ENCODE results near the gene CNTN4.

Gene CNTN4

DNA sequence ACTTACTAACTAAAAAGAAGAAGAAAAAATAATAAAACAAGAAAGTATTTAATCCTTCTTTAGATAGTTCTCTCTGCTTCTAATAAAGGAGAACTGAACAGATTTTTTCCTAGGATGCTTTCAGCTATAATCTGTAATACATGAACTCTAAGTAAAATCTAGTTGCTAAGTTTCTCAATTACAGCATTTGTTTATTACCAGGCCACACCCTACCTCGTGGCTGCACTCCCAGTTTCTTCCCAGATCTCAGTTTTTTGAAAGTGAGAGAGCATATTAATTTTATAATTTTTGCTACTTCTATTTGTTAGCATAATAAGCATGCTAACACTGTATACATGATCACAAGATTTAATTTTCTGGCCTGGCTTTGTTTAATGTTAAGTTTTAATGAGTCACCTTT lies 753.2 kb downstream of the CNTN4 start:
- H3K9ac ChIP-seq (ENCODE audit: insufficient read length) = no peak overlapping the region
- no peak overlapping the region for H3K27ac ChIP-seq
- TF ChIP-seq POLR2AphosphoS5 (IDR thresholded peaks at IDR 0.05; ENCODE audit: borderline replicate concordance, low read depth, low read length) (no peak), FOXP2 (optimal IDR thresholded peaks at IDR 0.05; ENCODE audit: control extremely low read depth, extremely low read length, insufficient read depth) (no peak), EZH2 (IDR thresholded peaks at IDR 0.05) (no peak)
- H3K9me3 ChIP-seq (ENCODE audit: low read depth, low read length) = no peaks in the 10 kb centered on the region
- DNase-seq (ENCODE audit: low read depth, low spot score) = no peak
- H3K4me3 ChIP-seq = no peak overlapping the region
- no peaks in the 10 kb centered on the region for H3K36me3 ChIP-seq (ENCODE audit: insufficient read depth, low read length)

DNA sequence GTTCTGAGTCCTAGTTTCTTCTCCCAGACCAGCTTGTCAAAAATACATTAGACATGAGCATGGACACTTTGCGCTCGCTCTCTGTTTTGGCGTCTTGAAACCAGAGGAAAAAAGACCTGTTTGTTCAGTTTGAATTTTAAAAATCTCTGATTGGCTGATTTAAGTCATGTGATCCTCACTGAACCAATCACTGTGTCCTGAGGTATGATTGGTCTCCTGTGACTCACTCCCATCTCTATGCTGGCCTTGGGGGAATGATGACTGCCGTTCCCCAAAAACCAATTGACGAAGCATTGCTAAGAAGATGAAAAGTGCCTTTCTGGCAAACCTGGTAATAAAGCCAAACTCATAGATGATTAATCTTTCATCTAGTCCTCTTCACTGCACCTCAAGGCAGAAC lies 755.0 kb downstream of the CNTN4 start:
- Histone ChIP-seq H3K36me3 (ENCODE audit: insufficient read depth, low read length) (no peaks in the 10 kb centered on the region), H3K9me3 (ENCODE audit: low read depth, low read length) (no peaks in the 10 kb centered on the region), H3K27ac (no peak overlapping the region), H3K4me3 (no peak overlapping the region), H3K9ac (ENCODE audit: insufficient read length) (no peak overlapping the region)
- TF ChIP-seq EZH2 (IDR thresholded peaks at IDR 0.05) = no peak
- TF ChIP-seq FOXP2 (optimal IDR thresholded peaks at IDR 0.05; ENCODE audit: control extremely low read depth, extremely low read length, insufficient read depth) = no peak
- no peak for TF ChIP-seq POLR2AphosphoS5 (IDR thresholded peaks at IDR 0.05; ENCODE audit: borderline replicate concordance, low read depth, low read length)
- DNase-seq (ENCODE audit: low read depth, low spot score) = no peak

DNA sequence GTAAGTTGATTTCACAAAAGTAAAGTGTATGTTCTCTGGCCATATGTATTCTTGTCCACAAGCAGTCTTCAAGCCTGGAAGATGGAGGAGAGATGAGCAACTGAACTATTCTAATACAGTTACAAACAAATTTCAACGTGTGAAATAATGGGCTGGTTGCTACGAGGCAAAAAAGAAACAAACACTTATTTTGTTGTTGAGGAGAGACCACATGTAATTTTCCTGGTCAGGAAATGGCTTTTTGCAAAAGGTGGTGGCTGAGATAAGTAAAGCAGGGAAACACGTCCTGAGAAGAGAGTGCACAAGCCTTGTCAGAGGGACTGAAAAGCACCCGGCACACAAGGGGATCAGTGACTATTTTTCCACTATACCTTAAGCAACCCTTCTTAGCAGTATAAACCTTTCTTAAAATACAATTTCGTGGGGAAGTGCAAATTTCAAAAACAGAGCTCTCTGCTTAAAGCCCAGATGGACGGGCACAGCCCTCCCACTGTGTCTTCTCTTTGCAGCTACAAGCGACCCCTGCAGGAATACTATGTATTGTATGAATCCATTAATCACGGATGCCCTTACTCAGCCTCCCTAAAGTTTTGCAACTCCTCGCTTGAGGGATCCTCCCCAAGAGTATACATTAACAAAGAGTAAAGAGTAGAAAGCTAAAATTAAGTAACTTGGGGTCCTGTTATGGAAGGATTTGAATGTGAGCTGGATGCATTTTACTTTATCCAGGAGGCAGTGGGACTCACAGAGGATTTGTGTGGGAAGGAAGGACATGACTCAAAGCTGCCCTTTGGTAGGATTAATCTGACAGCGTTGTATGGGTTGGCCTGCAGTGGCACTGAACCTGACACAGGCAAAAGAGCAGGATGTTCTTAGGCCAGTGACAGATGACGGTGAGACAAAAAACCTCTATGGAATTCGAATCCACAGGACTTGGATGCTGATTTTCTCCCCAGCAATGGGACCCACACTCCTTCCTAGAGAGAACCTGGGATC lies 757.8 kb downstream of the CNTN4 start:
- TF ChIP-seq FOXP2 (optimal IDR thresholded peaks at IDR 0.05; ENCODE audit: control extremely low read depth, extremely low read length, insufficient read depth) = no peak
- no peak for TF ChIP-seq POLR2AphosphoS5 (IDR thresholded peaks at IDR 0.05; ENCODE audit: borderline replicate concordance, low read depth, low read length)
- no peak for TF ChIP-seq EZH2 (IDR thresholded peaks at IDR 0.05)
- Histone ChIP-seq H3K9ac (ENCODE audit: insufficient read length) (no peak overlapping the region), H3K9me3 (ENCODE audit: low read depth, low read length) (no peaks in the 10 kb centered on the region), H3K27ac (no peak overlapping the region), H3K36me3 (ENCODE audit: insufficient read depth, low read length) (no peaks in the 10 kb centered on the region), H3K4me3 (no peak overlapping the region)
- no peak for DNase-seq (ENCODE audit: low read depth, low spot score)

DNA sequence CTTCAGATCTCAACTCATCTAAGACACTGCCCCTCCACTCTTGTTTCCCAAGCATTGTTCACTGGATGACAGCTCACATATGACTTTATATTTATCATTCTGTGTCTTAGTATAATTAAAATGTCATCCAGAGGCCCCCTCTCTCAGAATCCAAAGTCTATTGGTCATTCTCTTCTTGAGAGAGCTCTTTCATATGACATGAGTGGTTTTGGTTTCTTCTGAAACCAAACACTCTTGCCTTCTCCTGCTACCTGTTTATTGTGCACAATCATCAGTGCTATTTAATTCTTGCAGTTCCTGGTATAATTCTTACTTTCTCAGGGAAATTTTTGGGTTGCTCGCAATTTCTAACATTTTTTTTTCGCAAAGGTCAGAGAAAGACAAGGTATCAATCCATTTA lies 762.0 kb downstream of the CNTN4 start:
- H3K9ac ChIP-seq (ENCODE audit: insufficient read length) = no peak overlapping the region
- no peak for TF ChIP-seq EZH2 (IDR thresholded peaks at IDR 0.05)
- no peak overlapping the region for H3K27ac ChIP-seq
- H3K9me3 ChIP-seq (ENCODE audit: low read depth, low read length) = no peaks in the 10 kb centered on the region
- H3K36me3 ChIP-seq (ENCODE audit: insufficient read depth, low read length) = no peaks in the 10 kb centered on the region
- no peak overlapping the region for H3K4me3 ChIP-seq
- no peak for DNase-seq (ENCODE audit: low read depth, low spot score)

DNA sequence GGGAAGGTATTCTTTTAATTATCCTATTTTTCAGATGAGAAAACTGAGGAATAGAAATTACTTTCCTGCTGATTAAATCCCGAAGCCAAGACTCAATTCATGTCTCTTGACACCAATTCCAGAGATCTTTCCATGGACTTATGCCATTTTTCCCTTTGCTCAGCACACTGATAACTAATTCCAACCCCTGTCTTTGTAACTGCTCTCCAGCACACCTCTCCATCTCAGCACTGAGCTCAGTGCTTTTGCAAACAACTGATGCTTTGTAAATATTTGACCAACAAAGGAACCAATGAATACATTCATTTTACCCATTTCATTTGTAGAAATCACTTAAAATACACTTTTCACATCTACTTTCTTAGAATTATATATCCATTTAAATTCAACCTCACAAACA lies 762.5 kb downstream of the CNTN4 start:
- no peak for DNase-seq (ENCODE audit: low read depth, low spot score)
- no peak for TF ChIP-seq FOXP2 (optimal IDR thresholded peaks at IDR 0.05; ENCODE audit: control extremely low read depth, extremely low read length, insufficient read depth)
- TF ChIP-seq EZH2 (IDR thresholded peaks at IDR 0.05) = no peak
- no peak for TF ChIP-seq POLR2AphosphoS5 (IDR thresholded peaks at IDR 0.05; ENCODE audit: borderline replicate concordance, low read depth, low read length)
- no peak overlapping the region for H3K4me3 ChIP-seq
- H3K9ac ChIP-seq (ENCODE audit: insufficient read length) = no peak overlapping the region
- no peak overlapping the region for H3K27ac ChIP-seq
- H3K9me3 ChIP-seq (ENCODE audit: low read depth, low read length) = no peaks in the 10 kb centered on the region
- H3K36me3 ChIP-seq (ENCODE audit: insufficient read depth, low read length) = no peaks in the 10 kb centered on the region

DNA sequence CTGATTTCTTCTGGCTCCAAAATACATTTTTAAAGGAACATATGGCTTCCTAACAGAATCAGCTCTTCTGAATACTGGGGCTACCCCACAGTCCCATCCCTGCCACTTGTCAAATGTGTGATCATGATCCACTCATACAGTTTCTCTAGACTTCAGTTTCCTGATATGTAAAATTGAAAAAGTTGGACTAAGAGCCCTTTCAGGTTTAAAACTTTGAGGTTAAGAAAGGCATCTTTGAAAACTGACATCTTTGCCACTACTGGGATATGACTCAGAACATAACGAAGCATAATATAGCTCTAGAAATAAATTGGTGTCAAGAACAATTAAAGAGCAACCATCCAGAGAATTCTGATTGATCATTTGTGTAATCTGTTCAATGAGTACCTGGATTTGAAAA lies 763.3 kb downstream of the CNTN4 start:
- H3K27ac ChIP-seq = no peak overlapping the region
- no peak overlapping the region for H3K4me3 ChIP-seq
- H3K9ac ChIP-seq (ENCODE audit: insufficient read length) = no peak overlapping the region
- no peaks in the 10 kb centered on the region for H3K36me3 ChIP-seq (ENCODE audit: insufficient read depth, low read length)
- no peaks in the 10 kb centered on the region for H3K9me3 ChIP-seq (ENCODE audit: low read depth, low read length)
- DNase-seq (ENCODE audit: low read depth, low spot score) = no peak
- no peak for TF ChIP-seq EZH2 (IDR thresholded peaks at IDR 0.05)
- no peak for TF ChIP-seq POLR2AphosphoS5 (IDR thresholded peaks at IDR 0.05; ENCODE audit: borderline replicate concordance, low read depth, low read length)
- TF ChIP-seq FOXP2 (optimal IDR thresholded peaks at IDR 0.05; ENCODE audit: control extremely low read depth, extremely low read length, insufficient read depth) = no peak

DNA sequence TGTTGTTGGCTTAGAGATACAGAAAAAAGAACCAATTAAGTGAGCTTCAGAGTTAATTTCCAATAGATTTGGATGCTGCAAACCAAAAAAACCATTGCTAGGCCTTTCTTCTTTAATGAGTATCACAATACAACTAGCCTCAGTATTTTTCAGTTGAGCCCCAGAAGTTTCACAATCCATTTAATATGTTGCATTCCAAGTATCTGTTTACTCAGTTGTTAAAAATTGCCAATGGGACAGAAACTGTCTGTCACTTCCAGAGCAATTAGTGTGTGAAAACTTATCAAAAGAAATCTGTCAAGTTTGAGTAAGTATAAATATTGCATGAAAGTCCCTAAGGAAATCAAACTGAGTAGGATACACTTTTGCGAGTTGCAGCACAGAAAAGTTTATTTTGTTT lies 763.7 kb downstream of the CNTN4 start:
- H3K36me3 ChIP-seq (ENCODE audit: insufficient read depth, low read length) = no peaks in the 10 kb centered on the region
- H3K9ac ChIP-seq (ENCODE audit: insufficient read length) = no peak overlapping the region
- TF ChIP-seq POLR2AphosphoS5 (IDR thresholded peaks at IDR 0.05; ENCODE audit: borderline replicate concordance, low read depth, low read length) (no peak), EZH2 (IDR thresholded peaks at IDR 0.05) (no peak), FOXP2 (optimal IDR thresholded peaks at IDR 0.05; ENCODE audit: control extremely low read depth, extremely low read length, insufficient read depth) (no peak)
- no peak overlapping the region for H3K4me3 ChIP-seq
- DNase-seq (ENCODE audit: low read depth, low spot score) = no peak
- H3K9me3 ChIP-seq (ENCODE audit: low read depth, low read length) = no peaks in the 10 kb centered on the region
- H3K27ac ChIP-seq = no peak overlapping the region

DNA sequence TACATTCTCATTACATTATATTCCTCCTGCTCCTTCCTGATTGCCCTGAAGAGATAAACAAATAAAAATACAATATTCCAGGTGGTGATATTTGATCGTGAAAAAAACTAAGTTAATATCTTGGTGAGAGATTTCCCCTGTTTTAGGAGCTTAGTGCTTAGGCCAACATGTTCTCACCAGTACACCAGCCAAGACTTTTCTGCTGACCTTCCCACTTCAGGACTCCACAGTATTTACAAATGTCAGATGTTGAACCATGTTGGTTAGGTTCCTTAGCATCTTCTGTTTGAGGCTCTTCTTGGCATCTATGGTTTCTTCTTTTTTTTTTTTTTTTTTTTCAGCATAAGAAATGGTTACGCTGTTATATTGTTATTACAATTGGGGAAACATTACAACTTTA lies 764.5 kb downstream of the CNTN4 start:
- TF ChIP-seq POLR2AphosphoS5 (IDR thresholded peaks at IDR 0.05; ENCODE audit: borderline replicate concordance, low read depth, low read length) (no peak), EZH2 (IDR thresholded peaks at IDR 0.05) (no peak), FOXP2 (optimal IDR thresholded peaks at IDR 0.05; ENCODE audit: control extremely low read depth, extremely low read length, insufficient read depth) (no peak)
- no peaks in the 10 kb centered on the region for H3K36me3 ChIP-seq (ENCODE audit: insufficient read depth, low read length)
- no peaks in the 10 kb centered on the region for H3K9me3 ChIP-seq (ENCODE audit: low read depth, low read length)
- no peak overlapping the region for H3K27ac ChIP-seq
- H3K9ac ChIP-seq (ENCODE audit: insufficient read length) = no peak overlapping the region
- no peak overlapping the region for H3K4me3 ChIP-seq
- DNase-seq (ENCODE audit: low read depth, low spot score) = no peak

DNA sequence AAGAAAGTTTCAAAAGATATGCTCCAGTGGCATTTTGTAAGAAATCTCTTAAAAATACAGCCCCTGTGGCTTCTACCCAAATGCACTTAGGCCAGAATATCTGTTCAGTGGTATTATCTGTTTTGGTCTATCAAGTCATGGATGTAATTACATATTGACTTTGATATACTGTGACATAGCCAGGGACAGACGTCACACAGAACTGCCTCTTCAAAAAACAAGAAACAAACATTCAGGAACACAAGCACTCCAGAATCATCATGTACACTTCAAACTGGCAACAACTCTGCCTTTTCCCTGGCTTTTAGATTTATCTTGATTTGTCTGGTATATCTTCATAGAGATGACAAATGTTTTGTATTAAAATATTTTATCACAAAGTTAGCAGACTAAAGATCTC lies 771.2 kb downstream of the CNTN4 start:
- Histone ChIP-seq H3K9ac (ENCODE audit: insufficient read length) (no peak overlapping the region), H3K36me3 (ENCODE audit: insufficient read depth, low read length) (no peaks in the 10 kb centered on the region), H3K27ac (no peak overlapping the region), H3K9me3 (ENCODE audit: low read depth, low read length) (no peaks in the 10 kb centered on the region), H3K4me3 (no peak overlapping the region)
- TF ChIP-seq POLR2AphosphoS5 (IDR thresholded peaks at IDR 0.05; ENCODE audit: borderline replicate concordance, low read depth, low read length) (no peak), EZH2 (IDR thresholded peaks at IDR 0.05) (no peak), FOXP2 (optimal IDR thresholded peaks at IDR 0.05; ENCODE audit: control extremely low read depth, extremely low read length, insufficient read depth) (no peak)
- no peak for DNase-seq (ENCODE audit: low read depth, low spot score)

Measured in SK-N-MC (cell line).